Gastroesophageal sphincter (tissue), 3 donors: ENCODE measurements around the gene IFITM5.
"Not testable (repeated sequence)": the region's sequence is repeated elsewhere in the genome, so short reads cannot be mapped to it uniquely, and the experiment has no call there.

Experiments
- POLR2A ChIP-seq, 2 donors: fragments of 450-650 bp; IDR thresholded peaks; one replicate each; pipeline ENCODE4 v1.6.1; 2017; ENCODE audit warnings: antibody characterized with exemption in 2 of 2, mild to moderate bottlenecking in 2 of 2, moderate library complexity in 1 of 2
- TF ChIP-seq, protein P1 (sequence below), 4 experiments: fragments of 200-600 bp in 2 of 4; fragments of 450-650 bp in 2 of 4; sonication (generic) in 1 of 4; IDR thresholded peaks; one replicate each; pipeline ENCODE4 v1.5.1; 2017 to 2019; ENCODE audit warnings: antibody characterized with exemption in 4 of 4, mild to moderate bottlenecking in 2 of 4, moderate library complexity in 2 of 4

- TF ChIP-seq, protein P1, sequence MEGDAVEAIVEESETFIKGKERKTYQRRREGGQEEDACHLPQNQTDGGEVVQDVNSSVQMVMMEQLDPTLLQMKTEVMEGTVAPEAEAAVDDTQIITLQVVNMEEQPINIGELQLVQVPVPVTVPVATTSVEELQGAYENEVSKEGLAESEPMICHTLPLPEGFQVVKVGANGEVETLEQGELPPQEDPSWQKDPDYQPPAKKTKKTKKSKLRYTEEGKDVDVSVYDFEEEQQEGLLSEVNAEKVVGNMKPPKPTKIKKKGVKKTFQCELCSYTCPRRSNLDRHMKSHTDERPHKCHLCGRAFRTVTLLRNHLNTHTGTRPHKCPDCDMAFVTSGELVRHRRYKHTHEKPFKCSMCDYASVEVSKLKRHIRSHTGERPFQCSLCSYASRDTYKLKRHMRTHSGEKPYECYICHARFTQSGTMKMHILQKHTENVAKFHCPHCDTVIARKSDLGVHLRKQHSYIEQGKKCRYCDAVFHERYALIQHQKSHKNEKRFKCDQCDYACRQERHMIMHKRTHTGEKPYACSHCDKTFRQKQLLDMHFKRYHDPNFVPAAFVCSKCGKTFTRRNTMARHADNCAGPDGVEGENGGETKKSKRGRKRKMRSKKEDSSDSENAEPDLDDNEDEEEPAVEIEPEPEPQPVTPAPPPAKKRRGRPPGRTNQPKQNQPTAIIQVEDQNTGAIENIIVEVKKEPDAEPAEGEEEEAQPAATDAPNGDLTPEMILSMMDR (IDR thresholded peaks at IDR 0.05): not testable (repeated sequence)
- TF ChIP-seq POLR2A (IDR thresholded peaks at IDR 0.05): not testable (repeated sequence)
These were observed 12.1 kb downstream of the IFITM5 start for GRCh38 chr11:286977-287820.
